K562 (cell line): ENCODE measurements around the gene IDI1.

ENCODE experiments used
- PKNOX1 ChIP-seq: fragments of 450-650 bp; IDR thresholded peaks from 2 replicates; pipeline ENCODE4 v1.6.1; 2016
- SIX5 ChIP-seq, 2 experiments: IDR thresholded peaks; 2 replicates each; pipeline ENCODE4 v1.6.1; 2011; ENCODE audit warnings: low read length in 2 of 2, borderline replicate concordance in 1 of 2, low read depth in 1 of 2, mild to moderate bottlenecking in 1 of 2, moderate library complexity in 1 of 2; ENCODE audit not compliant: insufficient read depth in 1 of 2
- TF ChIP-seq, protein P1 (sequence below), 3 experiments: IDR thresholded peaks in 2 of 3; conservative IDR thresholded peaks in 1 of 3; 2 replicates each; pipeline ENCODE4 v1.5.1; 2011 to 2012; ENCODE audit warnings: low read length in 3 of 3, mild to moderate bottlenecking in 3 of 3, control low read depth in 2 of 3, improper control_type of control experiment in 1 of 3, inconsistent platforms in 1 of 3, low read depth in 1 of 3, mixed read lengths in 1 of 3, moderate library complexity in 1 of 3; ENCODE audit not compliant: insufficient read depth in 2 of 3

- TF ChIP-seq SIX5 (IDR thresholded peaks at IDR 0.05; ENCODE audit: borderline replicate concordance in 1 of 2, insufficient read depth in 1 of 2, low read depth in 1 of 2, low read length in 2 of 2) (no peak), PKNOX1 (no peak)
- TF ChIP-seq, protein P1, sequence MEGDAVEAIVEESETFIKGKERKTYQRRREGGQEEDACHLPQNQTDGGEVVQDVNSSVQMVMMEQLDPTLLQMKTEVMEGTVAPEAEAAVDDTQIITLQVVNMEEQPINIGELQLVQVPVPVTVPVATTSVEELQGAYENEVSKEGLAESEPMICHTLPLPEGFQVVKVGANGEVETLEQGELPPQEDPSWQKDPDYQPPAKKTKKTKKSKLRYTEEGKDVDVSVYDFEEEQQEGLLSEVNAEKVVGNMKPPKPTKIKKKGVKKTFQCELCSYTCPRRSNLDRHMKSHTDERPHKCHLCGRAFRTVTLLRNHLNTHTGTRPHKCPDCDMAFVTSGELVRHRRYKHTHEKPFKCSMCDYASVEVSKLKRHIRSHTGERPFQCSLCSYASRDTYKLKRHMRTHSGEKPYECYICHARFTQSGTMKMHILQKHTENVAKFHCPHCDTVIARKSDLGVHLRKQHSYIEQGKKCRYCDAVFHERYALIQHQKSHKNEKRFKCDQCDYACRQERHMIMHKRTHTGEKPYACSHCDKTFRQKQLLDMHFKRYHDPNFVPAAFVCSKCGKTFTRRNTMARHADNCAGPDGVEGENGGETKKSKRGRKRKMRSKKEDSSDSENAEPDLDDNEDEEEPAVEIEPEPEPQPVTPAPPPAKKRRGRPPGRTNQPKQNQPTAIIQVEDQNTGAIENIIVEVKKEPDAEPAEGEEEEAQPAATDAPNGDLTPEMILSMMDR (IDR thresholded peaks at IDR 0.05 in 2 of 3, conservative IDR thresholded peaks at IDR 0.05 in 1 of 3; ENCODE audit: insufficient read depth in 2 of 3, low read depth in 1 of 3, low read length in 3 of 3) = no peak
Measured at GRCh38 chr10:1085258-1085657, 36.3 kb upstream of the IDI1 start.
